WTC11 (cell line): ENCODE measurements around the gene HOMER3.

Experiments used
- ARID4B ChIP-seq: sonication (generic); formaldehyde crosslinking; IDR thresholded peaks from 2 replicates; pipeline ENCODE4 v1.8.0; 2023; ENCODE audit warnings: missing genetic modification reagents, mild to moderate bottlenecking, borderline replicate concordance
- ATF1 ChIP-seq: sonication (generic); formaldehyde crosslinking; IDR thresholded peaks from 2 replicates; pipeline ENCODE4 v1.8.1; 2023; ENCODE audit warnings: mild to moderate bottlenecking, moderate library complexity, missing genetic modification reagents
- CREB1 ChIP-seq: sonication (generic); formaldehyde crosslinking; IDR thresholded peaks from 2 replicates; pipeline ENCODE4 v1.8.0; 2023; ENCODE audit warnings: mild to moderate bottlenecking, missing genetic modification reagents
- CTCF ChIP-seq: fragments of 200-600 bp; IDR thresholded peaks from 2 replicates; pipeline ENCODE4 v1.8.0; 2022; ENCODE audit warnings: antibody characterized with exemption
- SP1 ChIP-seq: sonication (generic); formaldehyde crosslinking; conservative IDR thresholded peaks from 2 replicates; pipeline ENCODE4 v1.8.1; 2022; ENCODE audit warnings: missing genetic modification reagents
- TEAD4 ChIP-seq: sonication (generic); formaldehyde crosslinking; IDR thresholded peaks from 2 replicates; pipeline ENCODE4 v1.8.0; 2022; ENCODE audit warnings: mild to moderate bottlenecking, missing genetic modification reagents
- TF ChIP-seq, protein P1 (sequence below): sonication (generic); formaldehyde crosslinking; IDR thresholded peaks from 2 replicates; pipeline ENCODE4 v1.8.1; 2023; ENCODE audit warnings: mild to moderate bottlenecking, missing genetic modification reagents, moderate library complexity

DNA sequence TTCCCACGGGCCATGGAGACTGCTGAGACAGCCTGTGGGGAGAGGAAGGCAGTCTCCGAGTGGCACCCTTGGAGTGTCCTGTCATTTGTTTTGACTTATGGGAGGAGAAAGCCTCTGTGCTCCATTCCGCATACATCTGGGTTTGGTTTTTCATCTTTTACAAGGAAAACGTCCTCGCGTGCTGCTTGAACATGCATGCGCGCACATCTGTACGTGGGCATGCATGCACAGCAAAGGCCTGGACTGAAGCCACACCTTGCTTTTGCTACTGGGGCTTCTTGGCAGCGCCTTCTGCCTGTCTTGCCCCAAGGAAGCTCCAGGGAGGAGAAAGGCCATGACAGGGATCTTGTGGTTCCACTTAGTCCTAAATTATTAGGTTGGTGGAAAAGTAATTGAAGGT, 48.3 kb upstream of the HOMER3 start:
- TF ChIP-seq TEAD4 (CRISPR knock-in tag): no peak
- no peak for TF ChIP-seq CREB1
- TF ChIP-seq CTCF: no peak
- TF ChIP-seq, protein P1, sequence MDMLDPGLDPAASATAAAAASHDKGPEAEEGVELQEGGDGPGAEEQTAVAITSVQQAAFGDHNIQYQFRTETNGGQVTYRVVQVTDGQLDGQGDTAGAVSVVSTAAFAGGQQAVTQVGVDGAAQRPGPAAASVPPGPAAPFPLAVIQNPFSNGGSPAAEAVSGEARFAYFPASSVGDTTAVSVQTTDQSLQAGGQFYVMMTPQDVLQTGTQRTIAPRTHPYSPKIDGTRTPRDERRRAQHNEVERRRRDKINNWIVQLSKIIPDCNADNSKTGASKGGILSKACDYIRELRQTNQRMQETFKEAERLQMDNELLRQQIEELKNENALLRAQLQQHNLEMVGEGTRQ (CRISPR knock-in tag): no peak
- TF ChIP-seq SP1 (CRISPR knock-in tag): no peak
- TF ChIP-seq ARID4B: no peak
- no peak for TF ChIP-seq ATF1 (CRISPR knock-in tag)
